Mesendoderm (in vitro differentiated cells): ENCODE results near the gene ACD.

Experiments used
- DNase-seq: peaks from one replicate; pipeline ENCODE4 v3.0.0; 2013
- H2AK5ac ChIP-seq: 2 replicates; pipeline ENCODE4 v1.6.1; 2013; ENCODE audit warnings: low read length, inconsistent platforms
- H2BK120ac ChIP-seq: 2 replicates; pipeline ENCODE4 v1.6.1; 2013; ENCODE audit warnings: low read depth, mild to moderate bottlenecking, low read length, moderate library complexity, mixed read lengths
- H2BK15ac ChIP-seq: replicated peaks from 2 replicates; pipeline ENCODE4 v1.6.1; 2013; ENCODE audit warnings: low read depth, mild to moderate bottlenecking, moderate library complexity
- H2BK5ac ChIP-seq: 2 replicates; pipeline ENCODE4 v1.6.1; 2013; ENCODE audit warnings: low read length, inconsistent platforms
- H3K18ac ChIP-seq: 2 replicates; pipeline ENCODE4 v1.6.1; 2013; ENCODE audit warnings: mild to moderate bottlenecking, low read length, mixed read lengths
- H3K23ac ChIP-seq: one replicate; pipeline ENCODE4 v1.6.1; 2013; ENCODE audit warnings: low read length
- H3K27ac ChIP-seq: 2 replicates; pipeline ENCODE4 v1.5.1; 2013; ENCODE audit warnings: low read depth, mild to moderate bottlenecking, inconsistent platforms, low read length, moderate library complexity
- H3K27me3 ChIP-seq: 2 replicates; pipeline ENCODE4 v1.6.1; 2013; ENCODE audit warnings: low read length, control low read depth, mild to moderate bottlenecking, inconsistent platforms; ENCODE audit not compliant: insufficient read depth, poor library complexity
- H3K36me3 ChIP-seq: 2 replicates; pipeline ENCODE4 v1.6.1; 2013; ENCODE audit warnings: low read length, inconsistent platforms; ENCODE audit not compliant: control insufficient read depth, insufficient read depth
- H3K4ac ChIP-seq: one replicate; pipeline ENCODE4 v1.6.1; 2013; ENCODE audit warnings: low read depth, mild to moderate bottlenecking, low read length, moderate library complexity
- H3K4me1 ChIP-seq: 2 replicates; pipeline ENCODE4 v1.6.1; 2013; ENCODE audit warnings: low read depth, low read length, inconsistent platforms; ENCODE audit not compliant: control insufficient read depth
- H3K4me2 ChIP-seq: 2 replicates; pipeline ENCODE4 v1.6.1; 2013; ENCODE audit warnings: low read length
- H3K4me3 ChIP-seq: 2 replicates; pipeline ENCODE4 v1.5.1; 2013; ENCODE audit warnings: mild to moderate bottlenecking, low read length
- H3K56ac ChIP-seq: one replicate; pipeline ENCODE4 v1.6.1; 2013; ENCODE audit warnings: low read length
- H3K79me1 ChIP-seq: 2 replicates; pipeline ENCODE4 v1.6.1; 2013; ENCODE audit warnings: low read length, inconsistent platforms
- H3K79me2 ChIP-seq: 2 replicates; pipeline ENCODE4 v1.6.1; 2013; ENCODE audit warnings: mild to moderate bottlenecking, low read length; ENCODE audit not compliant: control insufficient read depth, insufficient read depth
- H3K9ac ChIP-seq: 2 replicates; pipeline ENCODE4 v1.6.1; 2013; ENCODE audit warnings: low read length, inconsistent platforms
- H4K5ac ChIP-seq: one replicate; pipeline ENCODE4 v1.6.1; 2013; ENCODE audit warnings: low read length
- H4K8ac ChIP-seq: one replicate; pipeline ENCODE4 v1.6.1; 2013; ENCODE audit warnings: low read depth, mild to moderate bottlenecking, control low read depth, low read length, moderate library complexity
- WGBS: extraction: QIAGEN DNeasy Blood & Tissue Kit; methylation state at CpG from one replicate; pipeline ENCODE4 v1.1.7; 2013; ENCODE audit warnings: low lambda C conversion rate, missing lambda C conversion rate; ENCODE audit not compliant: insufficient coverage; ENCODE audit errors: extremely low coverage; 5-methylcytosine and 5-hydroxymethylcytosine counted together

Gene ACD

GRCh38 chr16:67644038-67644437 is 16.0 kb downstream of the ACD start:
- H2BK15ac ChIP-seq = no peak overlapping the region
- H3K79me1 ChIP-seq = no peaks in the 10 kb centered on the region
- H3K9ac ChIP-seq = no peak overlapping the region
- H3K23ac ChIP-seq = no peak overlapping the region
- H3K27ac ChIP-seq = no peak overlapping the region
- no peaks in the 10 kb centered on the region for H3K27me3 ChIP-seq
- no CpG with 5 or more reads among the region's 9 CpGs for WGBS
- no peak overlapping the region for H3K4me3 ChIP-seq
- H2BK120ac ChIP-seq = no peak overlapping the region
- DNase-seq = no peak
- H3K79me2 ChIP-seq = no peaks in the 10 kb centered on the region
- H3K4ac ChIP-seq = no peak overlapping the region
- no peak overlapping the region for H3K18ac ChIP-seq
- no peak overlapping the region for H3K56ac ChIP-seq
- H2BK5ac ChIP-seq = no peak overlapping the region
- no peak overlapping the region for H4K5ac ChIP-seq
- H2AK5ac ChIP-seq = no peak overlapping the region
- no peaks in the 10 kb centered on the region for H3K4me1 ChIP-seq
- H4K8ac ChIP-seq = no peak overlapping the region
- peaks cover under 1% of the 10 kb centered on the region for H3K36me3 ChIP-seq
- no peak overlapping the region for H3K4me2 ChIP-seq

GRCh38 chr16:67641779-67642708 is 18.0 kb downstream of the ACD start:
- H3K36me3 ChIP-seq = peaks cover 3% of the 10 kb centered on the region
- no peak overlapping the region for H4K5ac ChIP-seq
- H3K27me3 ChIP-seq = no peaks in the 10 kb centered on the region
- H3K4me1 ChIP-seq = no peaks in the 10 kb centered on the region
- H4K8ac ChIP-seq = no peak overlapping the region
- no peak overlapping the region for H3K56ac ChIP-seq
- no peak overlapping the region for H2BK15ac ChIP-seq
- H2BK5ac ChIP-seq = no peak overlapping the region
- no peaks in the 10 kb centered on the region for H3K79me2 ChIP-seq
- no peak overlapping the region for H2BK120ac ChIP-seq
- H3K27ac ChIP-seq = no peak overlapping the region
- no peak for DNase-seq
- H3K4me3 ChIP-seq = no peak overlapping the region
- H2AK5ac ChIP-seq = no peak overlapping the region
- WGBS = no CpG with 5 or more reads among the region's 10 CpGs
- H3K79me1 ChIP-seq = no peaks in the 10 kb centered on the region
- H3K18ac ChIP-seq = no peak overlapping the region
- no peak overlapping the region for H3K23ac ChIP-seq
- H3K9ac ChIP-seq = no peak overlapping the region
- no peak overlapping the region for H3K4ac ChIP-seq
- no peak overlapping the region for H3K4me2 ChIP-seq

GRCh38 chr16:67637625-67638024 is 22.4 kb downstream of the ACD start:
- H3K4me1 ChIP-seq = no peaks in the 10 kb centered on the region
- no peak overlapping the region for H3K9ac ChIP-seq
- no peak overlapping the region for H3K4me3 ChIP-seq
- peaks cover 6% of the 10 kb centered on the region for H3K36me3 ChIP-seq
- H3K18ac ChIP-seq = no peak overlapping the region
- H3K4ac ChIP-seq = no peak overlapping the region
- no peak overlapping the region for H2AK5ac ChIP-seq
- H3K23ac ChIP-seq = no peak overlapping the region
- H3K4me2 ChIP-seq = no peak overlapping the region
- no peak overlapping the region for H3K27ac ChIP-seq
- no peaks in the 10 kb centered on the region for H3K79me2 ChIP-seq
- WGBS = no CpG with 5 or more reads among the region's 12 CpGs
- H4K8ac ChIP-seq = no peak overlapping the region
- H2BK15ac ChIP-seq = no peak overlapping the region
- H3K56ac ChIP-seq = no peak overlapping the region
- DNase-seq = no peak
- H2BK5ac ChIP-seq = no peak overlapping the region
- H2BK120ac ChIP-seq = no peak overlapping the region
- H3K27me3 ChIP-seq = no peaks in the 10 kb centered on the region
- no peaks in the 10 kb centered on the region for H3K79me1 ChIP-seq
- no peak overlapping the region for H4K5ac ChIP-seq

- WGBS = no CpG with 5 or more reads among the region's 8 CpGs
- no peak overlapping the region for H3K4ac ChIP-seq
Measured at GRCh38 chr16:67636713-67637112, 23.3 kb downstream of the ACD start.

GRCh38 chr16:67632415-67633172 is 27.5 kb downstream of the ACD start:
- no peak overlapping the region for H3K56ac ChIP-seq
- DNase-seq = no peak
- no peak overlapping the region for H3K4me3 ChIP-seq
- H2BK120ac ChIP-seq = no peak overlapping the region
- H3K4me2 ChIP-seq = no peak overlapping the region
- no peak overlapping the region for H3K18ac ChIP-seq
- H3K79me2 ChIP-seq = no peaks in the 10 kb centered on the region
- H3K79me1 ChIP-seq = no peaks in the 10 kb centered on the region
- no peak overlapping the region for H4K5ac ChIP-seq
- H2BK15ac ChIP-seq = no peak overlapping the region
- WGBS = no CpG with 5 or more reads among the region's 7 CpGs
- H3K27ac ChIP-seq = no peak overlapping the region
- H3K36me3 ChIP-seq = peaks cover 9% of the 10 kb centered on the region
- no peak overlapping the region for H2BK5ac ChIP-seq
- no peak overlapping the region for H3K4ac ChIP-seq
- no peak overlapping the region for H3K23ac ChIP-seq
- H4K8ac ChIP-seq = no peak overlapping the region
- H3K9ac ChIP-seq = no peak overlapping the region
- H2AK5ac ChIP-seq = no peak overlapping the region
- no peaks in the 10 kb centered on the region for H3K27me3 ChIP-seq
- no peaks in the 10 kb centered on the region for H3K4me1 ChIP-seq

More at GRCh38 chr16:67636713-67637112, 23.3 kb downstream of the ACD start:
- H3K18ac ChIP-seq = no peak overlapping the region
- H3K23ac ChIP-seq = no peak overlapping the region
- H3K4me1 ChIP-seq = no peaks in the 10 kb centered on the region
- no peak overlapping the region for H3K9ac ChIP-seq
- no peak overlapping the region for H3K4me3 ChIP-seq
- no peak overlapping the region for H3K56ac ChIP-seq
- H2BK120ac ChIP-seq = no peak overlapping the region
- no peak overlapping the region for H4K8ac ChIP-seq
- H3K4me2 ChIP-seq = no peak overlapping the region
- DNase-seq = no peak
- H3K79me2 ChIP-seq = no peaks in the 10 kb centered on the region
- H4K5ac ChIP-seq = no peak overlapping the region
- peaks cover 6% of the 10 kb centered on the region for H3K36me3 ChIP-seq
- no peak overlapping the region for H2AK5ac ChIP-seq
- no peaks in the 10 kb centered on the region for H3K79me1 ChIP-seq
- no peak overlapping the region for H3K27ac ChIP-seq
- H2BK5ac ChIP-seq = no peak overlapping the region
- no peaks in the 10 kb centered on the region for H3K27me3 ChIP-seq
- no peak overlapping the region for H2BK15ac ChIP-seq
